HuH-7 (cell line): Measurements from ENCODE around the gene FKBP1A.
"Not testable (repeated sequence)": the region's sequence is repeated elsewhere in the genome, so short reads cannot be mapped to it uniquely, and the experiment has no call there.

ENCODE experiments used
- DNase-seq: peaks from one replicate; pipeline ENCODE4 v3.0.0; 2011; ENCODE audit warnings: low spot score

FKBP1A gene

GRCh38 chr20:1417273-1417672, 24.4 kb upstream of the FKBP1A start:
- no peak for DNase-seq

DNA sequence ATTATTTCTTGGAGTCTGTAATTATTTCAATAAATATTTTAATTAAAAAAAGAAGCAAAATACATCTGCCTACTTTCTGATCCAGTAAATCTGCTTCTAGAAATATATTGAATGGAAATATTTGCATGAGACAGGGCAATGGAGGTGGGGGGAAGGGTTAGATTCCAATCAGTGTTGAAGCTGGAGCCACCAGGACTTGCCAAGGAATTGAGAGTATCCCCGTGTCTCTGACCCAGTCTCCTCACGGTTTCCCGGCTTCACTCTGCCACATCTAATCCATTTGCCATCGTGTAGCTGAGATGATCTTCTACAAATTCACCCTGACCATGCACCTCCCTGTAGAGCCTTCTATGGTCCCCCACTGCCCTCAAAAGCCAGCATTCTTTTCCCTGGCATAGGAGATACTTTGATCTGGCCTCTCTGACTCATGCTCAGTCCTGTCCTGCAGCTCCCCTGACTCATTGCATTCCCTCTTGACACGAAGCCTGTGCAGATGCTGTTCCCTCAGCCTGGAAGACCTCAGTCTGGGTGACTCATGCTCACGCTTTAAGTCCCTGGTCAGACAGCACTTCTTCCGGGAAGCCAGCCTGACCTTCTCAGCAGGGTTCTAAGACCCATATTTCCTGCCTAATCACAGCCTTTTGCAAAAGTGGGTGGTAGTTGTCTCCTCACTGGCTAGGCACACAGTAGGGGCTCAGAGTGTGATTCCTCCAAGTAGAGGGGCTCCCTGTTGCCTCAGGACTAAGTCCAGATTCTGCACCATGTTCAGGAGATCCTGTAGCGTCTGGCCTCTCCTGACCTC, 23.0 kb upstream of the FKBP1A start:
- no peak for DNase-seq

- no peak for DNase-seq
Observed at GRCh38 chr20:1414982-1415381, 22.1 kb upstream of the FKBP1A start.

DNA sequence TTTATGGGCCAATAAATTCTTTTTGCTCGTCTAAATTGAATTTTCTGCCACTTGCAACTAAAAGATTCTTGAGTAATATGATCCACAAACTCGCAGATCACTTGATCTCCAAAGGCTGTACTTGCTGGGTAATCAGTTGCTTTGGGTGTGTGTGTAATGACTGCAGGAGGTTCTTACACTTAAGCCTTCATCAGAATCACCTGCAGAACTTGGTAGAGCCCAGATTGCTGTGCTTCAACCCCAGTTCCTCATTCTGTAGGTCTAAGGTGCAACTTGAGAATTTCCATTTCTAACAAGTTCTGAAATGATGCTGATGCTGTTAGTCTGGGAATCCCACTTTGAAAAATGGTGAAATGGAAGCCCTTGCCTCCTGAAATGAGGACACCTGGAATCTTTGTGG, 12.9 kb upstream of the FKBP1A start:
- DNase-seq = no peak

DNA sequence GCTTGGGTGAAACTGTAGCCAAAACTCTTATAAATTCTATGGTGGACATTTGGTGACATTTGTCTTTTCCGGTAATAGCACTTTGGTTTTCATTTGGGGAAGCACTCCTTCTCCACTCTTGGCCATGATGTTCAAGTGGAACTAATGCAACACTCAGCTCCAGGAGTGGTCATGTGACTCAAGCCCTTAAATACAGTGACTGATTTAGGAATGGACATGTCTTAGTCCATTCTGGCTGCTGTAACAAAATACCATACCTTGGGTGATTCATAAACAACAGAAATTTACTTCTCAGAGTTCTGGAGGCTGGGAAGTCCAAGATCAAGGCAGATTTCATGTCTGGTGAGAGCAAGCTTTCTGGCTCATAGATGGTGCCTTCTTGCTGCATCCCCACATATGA, 10.8 kb upstream of the FKBP1A start:
- DNase-seq = no peak

DNA sequence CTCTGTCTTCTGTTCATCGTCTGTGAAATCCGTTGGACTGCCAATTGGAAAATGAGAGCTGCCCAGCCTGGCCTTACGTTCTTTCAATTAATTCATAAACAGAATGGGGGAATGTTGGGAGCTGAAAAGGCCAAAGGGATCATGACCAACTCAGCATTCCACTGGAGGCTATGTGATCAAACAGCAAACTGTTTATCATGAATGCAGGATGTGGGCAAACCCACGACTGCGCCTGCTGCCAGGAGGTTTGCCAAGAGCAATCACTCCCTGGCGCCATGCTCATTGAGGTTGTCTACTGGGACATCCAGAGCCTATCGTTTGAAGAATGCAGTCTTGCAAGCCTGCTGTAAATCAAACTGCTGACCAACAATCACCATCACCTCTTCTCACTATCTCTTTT, 9.3 kb upstream of the FKBP1A start:
- DNase-seq = no peak

GRCh38 chr20:1401451-1401907, 8.6 kb upstream of the FKBP1A start:
- no peak for DNase-seq

- not testable (repeated sequence) for DNase-seq
Observed at GRCh38 chr20:1399678-1400366, 7.0 kb upstream of the FKBP1A start.

- DNase-seq = not testable (repeated sequence)
Observed at GRCh38 chr20:1398185-1398584, 5.3 kb upstream of the FKBP1A start.

- DNase-seq = no peak
Observed at GRCh38 chr20:1397710-1398109, 4.9 kb upstream of the FKBP1A start.

DNA sequence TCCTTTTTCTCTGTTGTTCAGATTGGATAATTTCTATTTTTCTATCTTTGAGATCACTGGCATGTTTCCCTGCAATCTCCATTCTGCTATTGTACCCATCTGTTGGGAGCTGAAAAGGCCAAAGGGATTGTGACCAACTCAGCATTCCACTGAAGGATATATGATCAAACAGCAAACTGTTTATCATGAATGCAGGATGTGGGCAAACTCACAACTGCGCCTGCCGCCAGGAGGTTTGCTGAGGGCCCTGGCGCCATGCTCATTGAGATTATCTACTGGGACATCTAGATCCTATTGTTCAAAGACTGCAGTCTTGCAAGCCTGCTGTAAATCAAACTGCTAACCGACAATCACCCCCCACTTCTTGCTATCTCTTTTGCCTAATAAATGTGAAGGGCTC, 3.8 kb upstream of the FKBP1A start:
- no peak for DNase-seq

- DNase-seq = no peak
Observed at GRCh38 chr20:1396264-1396663, 3.4 kb upstream of the FKBP1A start.

GRCh38 chr20:1394686-1395085, 1.8 kb upstream of the FKBP1A start:
- DNase-seq = no peak

- no peak for DNase-seq
Observed at GRCh38 chr20:1393507-1393882, 641 bp upstream of the FKBP1A start.

- no peak for DNase-seq
Observed at GRCh38 chr20:1392443-1392692, 486 bp downstream of the FKBP1A start.

- no peak for DNase-seq
Observed at GRCh38 chr20:1391640-1392442, 1.0 kb downstream of the FKBP1A start.

- DNase-seq = no peak
Observed at GRCh38 chr20:1390581-1391403, 2.1 kb downstream of the FKBP1A start.

GRCh38 chr20:1389703-1390580, 2.9 kb downstream of the FKBP1A start:
- no peak for DNase-seq

- no peak for DNase-seq
Observed at GRCh38 chr20:1388741-1389483, 3.9 kb downstream of the FKBP1A start.

- DNase-seq = no peak
Observed at GRCh38 chr20:1388253-1388652, 4.6 kb downstream of the FKBP1A start.
